Panc1 (cell line): Measurements from ENCODE around the gene REV3L. TPM values are rescaled to one million over a fixed set of nuclear protein-coding genes. Genes with fewer than 3 reads are reported as not detected.

Experiments used
- ATAC-seq: fragments of 200-7000 bp; cut with Tn5 transposase; 2 replicates; pipeline ENCODE4 v1.9.1; 2020; ENCODE audit warnings: mild to moderate bottlenecking, moderate library complexity
- BruUV-seq: library from RNA; stranded (reverse); fragments of 400-500 nt; replicated peaks from 2 replicates; lab custom pipeline; 2021; lab: Mats Ljungman, UMichigan
- CTCF ChIA-PET: fragments of 300-600 bp; sonication (Branson Sonifier 250); formaldehyde crosslinking; loops from one replicate; lab custom pipeline; 2022; ENCODE audit warnings: antibody characterized with exemption; lab: Charles Lee
- POLR2A ChIA-PET: fragments of 300-600 bp; sonication (Branson Sonifier 250); formaldehyde crosslinking; loops from one replicate; lab custom pipeline; 2022; ENCODE audit warnings: antibody characterized with exemption; lab: Charles Lee
- DNase-seq: peaks from one replicate; pipeline ENCODE4 v3.0.0-alpha.2; 2010; ENCODE audit warnings: low read depth, low spot score
- H3K27ac ChIP-seq: 2 replicates; pipeline ENCODE4 v1.5.1; 2011; ENCODE audit warnings: mild to moderate bottlenecking, low read length, inconsistent platforms
- H3K27me3 ChIP-seq: fragments of 200-500 bp; sonication (Bioruptor generic); 2 replicates; pipeline ENCODE4 v1.6.0; 2014; ENCODE audit warnings: low read length, inconsistent platforms; ENCODE audit not compliant: control insufficient read depth, insufficient read depth
- H3K36me3 ChIP-seq: fragments of 200-500 bp; sonication (Bioruptor generic); 2 replicates; pipeline ENCODE4 v1.5.1; 2014; ENCODE audit warnings: inconsistent platforms, mild to moderate bottlenecking, low read length, moderate library complexity; ENCODE audit not compliant: control insufficient read depth, insufficient read depth
- H3K4me1 ChIP-seq: 2 replicates; pipeline ENCODE4 v1.5.1; 2011; ENCODE audit warnings: inconsistent platforms, mild to moderate bottlenecking, low read length, moderate library complexity; ENCODE audit not compliant: control insufficient read depth, insufficient read depth
- H3K4me3 ChIP-seq, 2 experiments: 2 replicates each; pipeline ENCODE4 v1.5.1; 2011 to 2012; ENCODE audit warnings: low read depth in 2 of 2, low read length in 2 of 2, mild to moderate bottlenecking in 2 of 2, inconsistent platforms in 1 of 2, moderate library complexity in 1 of 2
- H3K9me3 ChIP-seq: fragments of 200-500 bp; sonication (Bioruptor generic); 2 replicates; pipeline ENCODE4 v1.5.1; 2014; ENCODE audit warnings: low read depth, mild to moderate bottlenecking, inconsistent platforms, low read length, moderate library complexity; ENCODE audit not compliant: control insufficient read depth, insufficient read depth
- CTCF ChIP-seq: fragments of 450-650 bp; IDR thresholded peaks from 2 replicates; pipeline ENCODE4 v1.5.1; 2017; ENCODE audit warnings: mild to moderate bottlenecking
- POLR2AphosphoS5 ChIP-seq: IDR thresholded peaks from 2 replicates; pipeline ENCODE4 v1.6.1; 2012; ENCODE audit warnings: mild to moderate bottlenecking, low read depth, low read length, moderate library complexity
- REST ChIP-seq, 2 experiments: IDR thresholded peaks; 2 replicates each; pipeline ENCODE4 v1.6.1; 2011 to 2012; ENCODE audit warnings: low read depth in 2 of 2, control low read depth in 1 of 2, low read length in 1 of 2, mild to moderate bottlenecking in 1 of 2, moderate library complexity in 1 of 2; ENCODE audit not compliant: insufficient read depth in 1 of 2
- SIN3A ChIP-seq: IDR thresholded peaks from 2 replicates; pipeline ENCODE4 v1.6.1; 2012; ENCODE audit warnings: low read depth, mild to moderate bottlenecking, low read length, moderate library complexity, borderline replicate concordance; ENCODE audit not compliant: insufficient read depth
- TCF7L2 ChIP-seq: IDR thresholded peaks from 2 replicates; pipeline ENCODE4 v1.6.1; 2011; ENCODE audit warnings: mild to moderate bottlenecking, low read depth, low read length, inconsistent platforms
- in situ Hi-C: cut with HindIII; loops from 2 replicates; pipeline ENCODE4 v1.10.0; 2016; ENCODE audit warnings: low sequenced_read_pairs, low pct_unique_long_range_greater_than_20kb
- intact Hi-C: fragments of 100-400 bp; cut with micrococcal nuclease; formaldehyde crosslinking; loops from one replicate; pipeline ENCODE4 v1.10.0; 2022; ENCODE audit not compliant: unreplicated experiment
- total RNA-seq: library from RNA; stranded (reverse); gene quantifications from one replicate; pipeline ENCODE4 v1.2.1, GENCODE V29; 2021; ENCODE audit not compliant: unreplicated experiment

Gene REV3L
- total RNA-seq, 1 experiment from 2014 or later = 44.8 TPM

- in situ Hi-C loops (no loop called here), intact Hi-C loops (no loop called here)
- H3K4me1 ChIP-seq = peaks cover 17% of the 10 kb centered on the region
- BruUV-seq = no TSS peak
- no peak for TF ChIP-seq REST (IDR thresholded peaks at IDR 0.05; ENCODE audit: insufficient read depth in 1 of 2, low read depth in 2 of 2, low read length in 1 of 2)
- TF ChIP-seq CTCF = no peak
- no peak for TF ChIP-seq TCF7L2
- no peak for TF ChIP-seq SIN3A
- no peak for TF ChIP-seq POLR2AphosphoS5
- no peak overlapping the region for H3K4me3 ChIP-seq
- no peak overlapping the region for H3K27ac ChIP-seq
- ChIA-PET POLR2A (no interaction called here), CTCF (no interaction called here)
- DNase-seq (no peak), ATAC-seq (no peak)
- H3K27me3 ChIP-seq = no peaks in the 10 kb centered on the region
- peaks cover 20% of the 10 kb centered on the region; the same call in 1 of the 2 replicates for H3K9me3 ChIP-seq
- H3K36me3 ChIP-seq = no peaks in the 10 kb centered on the region
Observed at GRCh38 chr6:111430605-111431376, 52.2 kb downstream of the REV3L start.

GRCh38 chr6:111429571-111429970 is 53.4 kb downstream of the REV3L start:
- H3K9me3 ChIP-seq = peaks cover 20% of the 10 kb centered on the region; the same call in 1 of the 2 replicates
- intact Hi-C loops (no loop called here), in situ Hi-C loops (no loop called here)
- ATAC-seq (no peak), DNase-seq (no peak)
- TF ChIP-seq TCF7L2 (no peak), REST (IDR thresholded peaks at IDR 0.05; ENCODE audit: insufficient read depth in 1 of 2, low read depth in 2 of 2, low read length in 1 of 2) (no peak), SIN3A (no peak), POLR2AphosphoS5 (no peak), CTCF (no peak)
- BruUV-seq = no TSS peak
- no peaks in the 10 kb centered on the region for H3K36me3 ChIP-seq
- POLR2A ChIA-PET = interaction anchor here (0.5 kb wide), 1 partner anchor 96 kb away, joined by 8 read pairs; no protein-coding TSS in a partner anchor
- H3K27me3 ChIP-seq = no peaks in the 10 kb centered on the region
- no peak overlapping the region for H3K27ac ChIP-seq
- no peak overlapping the region for H3K4me3 ChIP-seq
- CTCF ChIA-PET = interaction anchor here (0.7 kb wide), 1 partner anchor 49 kb away, joined by 3 read pairs; no protein-coding TSS in a partner anchor
- peaks cover 21% of the 10 kb centered on the region for H3K4me1 ChIP-seq
